Chondrocyte (in vitro differentiated cells): ENCODE results near the gene BCL2. TPM values are rescaled to one million over a fixed set of nuclear protein-coding genes. Genes with fewer than 3 reads are reported as not detected.

Experiments
- DNase-seq: peaks from one replicate; pipeline ENCODE4 v3.0.0; 2021; ENCODE audit warnings: mixed read lengths, low spot score
- H3K27ac Mint-ChIP-seq: one replicate; pipeline ENCODE4 v1.8.0; 2021; ENCODE audit warnings: mild to moderate bottlenecking, moderate library complexity, mixed read lengths; ENCODE audit not compliant: unreplicated experiment
- H3K27me3 Mint-ChIP-seq: 2 replicates; pipeline ENCODE4 v1.8.0; 2021; ENCODE audit warnings: low read depth, mixed read lengths
- H3K36me3 Mint-ChIP-seq: 2 replicates; pipeline ENCODE4 v1.8.0; 2021; ENCODE audit warnings: low read depth, mixed read lengths
- H3K4me1 Mint-ChIP-seq: 2 replicates; pipeline ENCODE4 v1.8.0; 2021; ENCODE audit warnings: low read depth, mild to moderate bottlenecking, mixed read lengths
- H3K4me3 Mint-ChIP-seq: one replicate; pipeline ENCODE4 v1.8.0; 2021; ENCODE audit warnings: mild to moderate bottlenecking, moderate library complexity, mixed read lengths; ENCODE audit not compliant: unreplicated experiment
- H3K9me3 Mint-ChIP-seq: 2 replicates; pipeline ENCODE4 v1.8.0; 2021; ENCODE audit warnings: low read depth, mixed read lengths
- CTCF ChIP-seq: fragments of 200-600 bp; sonication (generic); IDR thresholded peaks from 2 replicates; pipeline ENCODE4 v1.5.0; 2021; ENCODE audit warnings: antibody characterized with exemption, mild to moderate bottlenecking, moderate library complexity
- total RNA-seq: library from RNA; stranded (reverse); gene quantifications from 3 replicates; pipeline ENCODE4 v1.2.1, GENCODE V29; 2021

Gene BCL2
- total RNA-seq, 1 donor from 2014 or later = 8.6 TPM

GRCh38 chr18:63306819-63307550, 12.6 kb downstream of the BCL2 start:
- TF ChIP-seq CTCF = no peak
- H3K27ac Mint-ChIP-seq = peak overlapping the region; percentile 23
- H3K4me3 Mint-ChIP-seq = no peak overlapping the region
- no peak for DNase-seq
- H3K9me3 Mint-ChIP-seq = no peaks in the 10 kb centered on the region
- H3K27me3 Mint-ChIP-seq = no peaks in the 10 kb centered on the region
- peaks cover 42% of the 10 kb centered on the region for H3K4me1 Mint-ChIP-seq
- no peaks in the 10 kb centered on the region for H3K36me3 Mint-ChIP-seq

- H3K4me3 Mint-ChIP-seq = no peak overlapping the region
- H3K9me3 Mint-ChIP-seq = no peaks in the 10 kb centered on the region
- TF ChIP-seq CTCF = no peak
- no peaks in the 10 kb centered on the region for H3K36me3 Mint-ChIP-seq
- H3K27ac Mint-ChIP-seq = no peak overlapping the region
- no peak for DNase-seq
- peaks cover 38% of the 10 kb centered on the region for H3K4me1 Mint-ChIP-seq
- H3K27me3 Mint-ChIP-seq = no peaks in the 10 kb centered on the region
These were observed 13.3 kb downstream of the BCL2 start for GRCh38 chr18:63306249-63306648.

- no peak overlapping the region for H3K27ac Mint-ChIP-seq
- no peak for TF ChIP-seq CTCF
- H3K4me1 Mint-ChIP-seq = peaks cover 54% of the 10 kb centered on the region
- H3K9me3 Mint-ChIP-seq = no peaks in the 10 kb centered on the region
- no peak for DNase-seq
- H3K4me3 Mint-ChIP-seq = no peak overlapping the region
- H3K36me3 Mint-ChIP-seq = no peaks in the 10 kb centered on the region
- no peaks in the 10 kb centered on the region for H3K27me3 Mint-ChIP-seq
These were observed 16.0 kb downstream of the BCL2 start for GRCh38 chr18:63303547-63303946.

GRCh38 chr18:63302636-63303405, 16.7 kb downstream of the BCL2 start:
- H3K27me3 Mint-ChIP-seq = no peaks in the 10 kb centered on the region
- no peak overlapping the region for H3K4me3 Mint-ChIP-seq
- TF ChIP-seq CTCF = no peak
- DNase-seq = no peak
- H3K36me3 Mint-ChIP-seq = no peaks in the 10 kb centered on the region
- no peaks in the 10 kb centered on the region for H3K9me3 Mint-ChIP-seq
- H3K4me1 Mint-ChIP-seq = peaks cover 54% of the 10 kb centered on the region
- H3K27ac Mint-ChIP-seq = peak overlapping the region; percentile 60

GRCh38 chr18:63302220-63302619, 17.3 kb downstream of the BCL2 start:
- Mint-ChIP-seq H3K27me3 (no peaks in the 10 kb centered on the region), H3K36me3 (no peaks in the 10 kb centered on the region), H3K9me3 (no peaks in the 10 kb centered on the region), H3K4me3 (no peak overlapping the region), H3K4me1 (peaks cover 48% of the 10 kb centered on the region), H3K27ac (peak overlapping the region; percentile 60)
- no peak for TF ChIP-seq CTCF
- no peak for DNase-seq
